T-helper 17 cell (primary cell): ENCODE results near the gene FKBP14. TPM values are rescaled to one million over a fixed set of nuclear protein-coding genes. Genes with fewer than 3 reads are reported as not detected.
A peak's percentile ranks its signal among the peaks of the same experiment; 100 is the strongest.

Experiments
- ATAC-seq: fragments of 150-1000 bp; cut with Tn5 transposase; 2 replicates; pipeline ENCODE4 v1.10.0; 2021; ENCODE audit warnings: mild to moderate bottlenecking, moderate library complexity
- DNase-seq, 3 donors: peaks; one replicate each; pipeline versions ENCODE4 v3.0.0 to v3.0.0-alpha.2; 2020 to 2021
- H3K9me3 ChIP-seq: one replicate; pipeline ENCODE4 v1.7.0; 2013; ENCODE audit warnings: low read length, mild to moderate bottlenecking; ENCODE audit not compliant: control insufficient read depth, poor library complexity, severe bottlenecking
- H3K27ac Mint-ChIP-seq: one replicate; pipeline ENCODE4 v1.8.0; 2022; ENCODE audit warnings: mild to moderate bottlenecking, moderate library complexity, mixed read lengths
- H3K27me3 Mint-ChIP-seq: one replicate; pipeline ENCODE4 v1.8.0; 2022; ENCODE audit warnings: mixed read lengths
- H3K36me3 Mint-ChIP-seq: one replicate; pipeline ENCODE4 v1.8.0; 2022; ENCODE audit warnings: low read depth, mixed read lengths
- H3K4me1 Mint-ChIP-seq: one replicate; pipeline ENCODE4 v1.8.0; 2022; ENCODE audit warnings: mild to moderate bottlenecking, mixed read lengths
- H3K4me3 Mint-ChIP-seq: one replicate; pipeline ENCODE4 v1.8.0; 2022; ENCODE audit warnings: mild to moderate bottlenecking, moderate library complexity, mixed read lengths
- total RNA-seq, 4 donors: library from RNA in 2 of 4; stranded (reverse) in 2 of 4; gene quantifications; one replicate each; pipeline ENCODE4 v1.2.3 and lab custom pipeline; 2022 to 2026

Gene FKBP14
- total RNA-seq, 2 donors from 2014 or later: 5.1 to 7.4 TPM

DNA sequence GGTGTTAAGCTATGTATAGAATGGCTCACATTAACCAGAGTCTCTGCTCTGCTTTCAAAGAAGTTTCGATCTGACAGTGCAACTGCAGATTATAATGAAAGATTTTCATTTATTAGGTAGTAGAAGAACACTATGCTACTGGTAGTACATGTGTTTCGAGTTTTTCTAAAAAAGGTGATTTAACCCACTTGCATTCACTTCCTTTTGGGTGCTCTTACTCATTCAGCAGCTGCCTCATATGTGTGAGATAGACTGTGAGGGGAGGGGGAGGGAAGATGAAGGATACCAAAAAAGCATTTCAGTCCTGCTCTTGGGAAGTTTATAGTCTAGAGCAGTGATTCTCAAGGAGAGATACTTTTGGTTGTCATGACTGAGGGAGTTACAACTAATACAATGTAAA, 22.1 kb upstream of the FKBP14 start:
- DNase-seq: no peak
- Mint-ChIP-seq H3K4me3 (no peak overlapping the region), H3K36me3 (peaks cover 9% of the 10 kb centered on the region), H3K27ac (no peak overlapping the region), H3K4me1 (no peaks in the 10 kb centered on the region), H3K27me3 (no peaks in the 10 kb centered on the region)
- ATAC-seq: no peak
- H3K9me3 ChIP-seq: no peaks in the 10 kb centered on the region

DNA sequence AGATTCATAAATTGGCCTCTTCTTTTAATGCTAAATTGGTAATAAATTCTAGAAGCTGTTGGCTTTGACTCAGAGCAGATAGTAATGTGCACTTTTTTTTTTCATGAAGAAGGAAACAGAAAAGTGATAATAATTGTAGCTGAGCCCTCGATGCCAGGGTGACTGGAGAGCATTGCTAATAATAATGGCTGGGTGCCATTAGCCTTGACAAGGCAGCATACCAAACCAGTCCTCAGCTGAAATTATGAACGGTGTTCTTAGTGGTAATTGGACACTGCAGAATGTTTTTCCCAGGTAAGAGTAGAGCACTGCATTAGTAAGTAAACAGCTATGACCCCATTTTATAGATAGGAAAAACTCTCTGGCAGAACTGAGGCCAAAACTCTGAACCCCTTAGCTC, 20.6 kb upstream of the FKBP14 start:
- Mint-ChIP-seq H3K27me3 (no peaks in the 10 kb centered on the region), H3K4me3 (no peak overlapping the region), H3K4me1 (peaks cover 2% of the 10 kb centered on the region), H3K36me3 (peaks cover 9% of the 10 kb centered on the region), H3K27ac (no peak overlapping the region)
- no peaks in the 10 kb centered on the region for H3K9me3 ChIP-seq
- ATAC-seq: no peak
- DNase-seq: no peak

DNA sequence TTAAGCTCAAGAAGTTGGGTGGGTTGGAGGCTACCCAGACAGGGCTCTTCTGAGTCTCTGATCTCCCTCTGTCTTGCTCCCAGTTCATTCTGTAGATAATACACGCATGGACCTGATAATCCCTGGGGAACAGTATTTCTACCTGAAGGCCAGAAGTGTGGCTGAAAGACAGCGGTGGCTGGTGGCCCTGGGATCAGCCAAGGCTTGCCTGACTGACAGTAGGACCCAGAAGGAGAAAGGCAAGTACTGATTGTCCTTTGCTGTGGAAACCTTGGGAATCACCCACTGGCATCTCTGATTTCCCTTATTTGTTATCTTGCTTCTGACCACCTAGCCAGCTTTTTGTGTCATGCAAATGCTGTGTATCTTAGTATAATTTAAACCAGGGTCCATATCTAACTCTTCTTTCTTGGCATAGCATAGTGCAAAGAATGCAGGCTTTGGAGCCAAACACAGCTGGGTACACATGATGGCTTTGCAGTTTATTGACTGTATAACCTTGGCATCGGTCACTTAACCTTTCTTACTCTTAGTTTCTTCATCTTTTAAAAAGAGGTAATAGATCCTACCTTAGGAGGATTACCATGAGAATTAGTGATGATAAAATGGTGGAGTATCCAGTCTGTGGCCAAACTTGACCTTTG, 19.7 kb upstream of the FKBP14 start:
- H3K36me3 Mint-ChIP-seq: peaks cover 9% of the 10 kb centered on the region
- no peaks in the 10 kb centered on the region for H3K9me3 ChIP-seq
- ATAC-seq: no peak
- H3K27me3 Mint-ChIP-seq: no peaks in the 10 kb centered on the region
- no peak overlapping the region for H3K27ac Mint-ChIP-seq
- H3K4me3 Mint-ChIP-seq: no peak overlapping the region
- no peak for DNase-seq
- peaks cover 5% of the 10 kb centered on the region for H3K4me1 Mint-ChIP-seq

DNA sequence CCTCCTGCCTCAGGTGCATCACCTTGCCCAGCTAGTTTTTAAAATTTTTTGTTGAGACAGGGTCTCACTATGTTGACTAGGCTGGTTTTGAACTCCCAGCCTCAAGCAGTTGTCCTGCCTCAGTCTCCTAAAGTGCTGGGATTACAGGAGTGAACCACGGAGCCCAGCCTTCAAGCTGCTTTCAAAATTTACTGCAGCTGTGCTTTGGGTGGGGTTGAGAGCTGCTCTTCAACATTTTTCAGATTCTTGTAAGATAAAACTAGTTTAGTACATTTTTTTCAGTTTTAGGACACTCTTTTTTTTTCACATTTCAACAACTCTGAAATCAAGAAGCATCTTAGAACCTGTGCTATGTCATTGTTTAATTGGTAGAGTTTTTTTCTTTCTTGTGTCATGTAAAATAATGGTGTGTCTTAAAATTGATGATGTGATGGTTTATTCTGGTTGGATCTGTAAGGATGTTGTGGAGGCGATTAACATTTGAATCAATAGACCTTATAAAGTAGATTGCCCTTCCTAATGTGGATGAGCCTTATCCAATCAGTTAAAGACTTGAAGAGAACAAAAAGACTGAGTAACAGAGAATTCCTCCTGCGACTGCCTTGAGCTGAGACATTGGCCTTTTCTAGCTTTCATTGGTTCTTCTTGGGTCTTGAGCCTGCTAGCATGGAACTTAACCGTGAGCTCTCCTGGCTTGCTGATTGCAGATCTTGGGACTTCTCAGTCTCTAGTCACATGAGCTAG, 15.2 kb upstream of the FKBP14 start:
- Mint-ChIP-seq H3K4me3 (no peak overlapping the region), H3K27me3 (no peaks in the 10 kb centered on the region), H3K27ac (no peak overlapping the region), H3K36me3 (no peaks in the 10 kb centered on the region), H3K4me1 (peaks cover 10% of the 10 kb centered on the region)
- no peaks in the 10 kb centered on the region for H3K9me3 ChIP-seq
- no peak for ATAC-seq
- DNase-seq: no peak

DNA sequence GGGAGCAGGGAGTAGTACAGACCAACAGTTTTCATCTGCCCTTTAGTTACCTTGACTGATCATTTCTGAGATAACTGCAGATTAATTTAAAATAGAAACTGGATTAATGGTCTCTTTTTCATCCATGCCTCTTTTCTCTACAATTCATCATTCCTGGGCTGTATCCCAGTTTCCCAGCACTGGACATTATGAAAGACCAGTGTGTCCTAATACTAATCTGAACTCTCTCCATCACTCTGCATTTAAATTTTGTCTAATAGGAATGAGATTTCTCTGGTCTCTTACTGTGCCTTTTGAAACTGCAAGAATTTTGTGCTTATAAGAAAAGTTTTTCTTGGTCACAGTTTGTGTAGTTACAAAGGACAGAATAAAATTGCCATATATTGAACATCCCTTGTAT, 14.4 kb upstream of the FKBP14 start:
- DNase-seq (no peak), ATAC-seq (no peak)
- H3K9me3 ChIP-seq: no peaks in the 10 kb centered on the region
- no peak overlapping the region for H3K27ac Mint-ChIP-seq
- H3K36me3 Mint-ChIP-seq: no peaks in the 10 kb centered on the region
- H3K27me3 Mint-ChIP-seq: no peaks in the 10 kb centered on the region
- peaks cover 10% of the 10 kb centered on the region for H3K4me1 Mint-ChIP-seq
- no peak overlapping the region for H3K4me3 Mint-ChIP-seq

DNA sequence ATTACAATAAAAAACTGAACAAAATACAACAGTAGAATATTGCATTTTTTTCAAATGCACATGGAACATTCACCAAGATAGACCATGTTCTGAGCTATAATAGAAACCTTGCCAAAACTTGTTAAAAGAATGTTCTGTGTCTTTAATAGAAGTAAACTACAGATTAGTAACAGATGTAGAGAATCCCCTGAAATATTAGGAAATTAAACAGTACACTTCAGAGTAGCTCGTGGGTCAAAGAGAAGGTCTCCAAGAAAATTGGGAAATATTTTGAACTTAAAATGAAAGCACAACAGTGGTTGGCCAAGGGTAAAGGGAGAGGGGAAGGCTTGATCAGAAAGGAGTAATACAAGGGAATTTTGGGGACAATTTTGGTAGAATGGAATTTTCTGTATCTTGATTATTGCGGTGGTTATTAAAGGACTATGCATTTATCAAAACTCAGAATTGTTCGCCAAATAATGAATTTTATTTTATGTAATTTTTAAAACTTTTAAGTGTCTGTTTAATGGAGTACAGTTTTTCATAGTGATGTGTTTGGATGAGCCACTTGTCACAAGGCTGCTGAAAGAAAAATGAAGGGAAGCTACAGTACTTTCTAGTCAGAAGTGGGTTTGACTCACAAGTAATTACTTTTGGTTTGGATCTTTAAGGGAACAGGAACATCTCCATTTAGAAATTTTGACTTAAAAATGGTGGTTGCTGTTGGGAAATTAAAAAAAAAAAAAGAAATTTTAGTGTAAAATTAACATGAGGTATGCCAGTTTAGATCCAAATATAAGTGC, 11.9 kb upstream of the FKBP14 start:
- Mint-ChIP-seq H3K4me3 (no peak overlapping the region), H3K27me3 (no peaks in the 10 kb centered on the region), H3K36me3 (no peaks in the 10 kb centered on the region), H3K27ac (no peak overlapping the region), H3K4me1 (peaks cover 10% of the 10 kb centered on the region)
- no peak for DNase-seq
- no peak for ATAC-seq
- no peaks in the 10 kb centered on the region for H3K9me3 ChIP-seq

DNA sequence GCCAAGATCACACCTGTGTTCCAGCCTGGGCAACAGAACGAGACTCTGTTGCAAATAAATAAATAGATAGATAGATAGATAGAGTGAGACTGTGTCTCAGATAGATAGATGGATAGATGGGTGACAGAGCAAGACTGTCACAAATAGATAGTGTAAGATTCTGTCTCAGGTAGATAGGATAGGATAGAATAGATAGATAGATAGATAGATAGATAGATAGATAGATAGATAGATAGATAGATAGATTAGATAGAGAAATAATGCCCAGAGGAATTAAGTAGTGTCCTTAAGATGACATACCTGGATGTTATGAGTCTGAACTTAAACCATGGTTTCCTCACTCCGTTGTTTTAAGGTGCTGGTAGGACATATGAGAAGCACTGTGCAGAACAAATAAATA, 9.7 kb upstream of the FKBP14 start:
- no peaks in the 10 kb centered on the region for H3K27me3 Mint-ChIP-seq
- DNase-seq (no peak), ATAC-seq (no peak)
- no peaks in the 10 kb centered on the region for H3K36me3 Mint-ChIP-seq
- peaks cover 5% of the 10 kb centered on the region for H3K4me1 Mint-ChIP-seq
- no peaks in the 10 kb centered on the region for H3K9me3 ChIP-seq
- no peak overlapping the region for H3K27ac Mint-ChIP-seq
- H3K4me3 Mint-ChIP-seq: no peak overlapping the region

DNA sequence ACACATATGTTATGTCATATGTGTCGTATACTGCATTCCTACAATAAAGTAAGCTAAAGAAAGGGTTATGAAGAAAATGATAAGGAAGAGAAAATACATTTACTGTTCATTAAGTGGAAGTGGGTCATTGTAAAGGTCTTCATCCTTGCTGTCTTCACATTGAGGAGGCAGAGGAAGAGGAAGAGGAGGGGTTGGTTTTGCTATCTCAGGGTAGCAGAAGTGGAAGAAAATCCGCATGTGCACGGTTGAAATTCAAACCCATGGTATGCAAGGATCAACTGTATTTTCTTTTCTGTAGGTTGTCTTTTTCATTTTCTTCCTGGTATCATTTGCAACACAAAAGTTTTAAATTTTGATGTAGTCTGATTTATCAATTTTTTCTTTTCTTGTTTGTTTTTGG, 8.0 kb upstream of the FKBP14 start:
- no peak for ATAC-seq
- Mint-ChIP-seq H3K4me1 (no peaks in the 10 kb centered on the region), H3K36me3 (no peaks in the 10 kb centered on the region), H3K27ac (no peak overlapping the region), H3K27me3 (no peaks in the 10 kb centered on the region), H3K4me3 (no peak overlapping the region)
- no peaks in the 10 kb centered on the region for H3K9me3 ChIP-seq
- no peak for DNase-seq

DNA sequence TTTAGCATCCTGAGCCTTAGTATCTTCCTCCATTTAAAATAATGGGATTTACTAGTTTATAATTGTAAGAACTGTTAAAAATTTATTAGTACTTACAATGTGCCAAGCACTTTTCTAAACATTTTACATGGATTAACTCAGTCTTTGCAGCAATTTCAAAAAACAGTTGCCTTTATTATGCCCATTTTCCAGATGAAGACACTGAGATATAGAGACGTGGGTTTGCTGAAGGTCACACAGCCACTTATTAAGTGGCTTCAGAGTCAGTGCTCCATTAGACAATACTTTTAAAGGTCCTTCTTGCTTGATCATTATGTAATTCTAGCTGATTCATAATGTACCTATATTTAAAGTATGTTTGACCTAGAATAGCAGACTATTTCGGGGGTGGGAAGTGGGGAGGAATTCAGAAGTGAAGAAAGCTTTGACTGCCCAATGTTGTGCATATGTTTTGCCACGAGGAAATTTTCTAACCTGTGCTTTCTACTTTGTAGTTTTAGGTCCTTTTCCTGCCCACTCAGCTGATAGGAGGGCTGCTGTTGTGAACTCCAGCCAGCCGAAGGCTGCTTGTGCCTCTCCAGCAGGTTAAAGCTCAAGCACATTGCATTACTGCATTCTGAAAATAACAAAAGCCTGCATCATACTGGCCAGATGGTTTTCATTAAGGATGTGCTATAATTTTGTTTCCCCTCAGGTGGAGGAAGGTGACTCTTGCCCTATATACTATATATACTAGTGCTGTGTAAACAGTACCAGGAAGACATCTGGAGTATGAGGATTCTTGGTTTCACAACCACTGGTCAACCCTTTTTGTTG, 6.0 kb upstream of the FKBP14 start:
- H3K9me3 ChIP-seq: no peaks in the 10 kb centered on the region
- Mint-ChIP-seq H3K4me3 (no peak overlapping the region), H3K27ac (no peak overlapping the region), H3K4me1 (peaks cover 6% of the 10 kb centered on the region), H3K36me3 (no peaks in the 10 kb centered on the region), H3K27me3 (no peaks in the 10 kb centered on the region)
- no peak for DNase-seq
- ATAC-seq: no peak

DNA sequence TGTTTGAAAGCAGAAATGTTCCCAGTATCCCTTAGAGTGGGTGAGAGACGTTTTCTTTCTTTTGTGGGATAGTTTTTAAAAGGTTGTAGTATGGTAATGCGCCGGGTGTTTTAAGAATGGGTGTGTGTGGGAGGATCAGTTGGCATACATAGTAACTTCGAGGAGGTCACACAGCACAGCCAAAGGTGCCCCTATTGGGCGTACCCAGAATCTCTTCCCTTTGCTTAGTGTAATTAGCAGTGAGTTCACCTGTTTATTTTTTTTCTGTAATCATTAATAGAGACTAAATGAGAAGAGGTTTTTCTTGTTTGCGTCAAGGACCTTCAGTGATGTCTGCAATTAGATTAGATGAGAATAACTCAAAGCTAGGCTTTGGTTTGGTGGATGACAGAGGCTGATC, 3.2 kb upstream of the FKBP14 start:
- H3K4me3 Mint-ChIP-seq: no peak overlapping the region
- ATAC-seq (no peak), DNase-seq (no peak)
- no peaks in the 10 kb centered on the region for H3K36me3 Mint-ChIP-seq
- peaks cover 23% of the 10 kb centered on the region for H3K4me1 Mint-ChIP-seq
- no peak overlapping the region for H3K27ac Mint-ChIP-seq
- no peaks in the 10 kb centered on the region for H3K27me3 Mint-ChIP-seq
- H3K9me3 ChIP-seq: no peaks in the 10 kb centered on the region

DNA sequence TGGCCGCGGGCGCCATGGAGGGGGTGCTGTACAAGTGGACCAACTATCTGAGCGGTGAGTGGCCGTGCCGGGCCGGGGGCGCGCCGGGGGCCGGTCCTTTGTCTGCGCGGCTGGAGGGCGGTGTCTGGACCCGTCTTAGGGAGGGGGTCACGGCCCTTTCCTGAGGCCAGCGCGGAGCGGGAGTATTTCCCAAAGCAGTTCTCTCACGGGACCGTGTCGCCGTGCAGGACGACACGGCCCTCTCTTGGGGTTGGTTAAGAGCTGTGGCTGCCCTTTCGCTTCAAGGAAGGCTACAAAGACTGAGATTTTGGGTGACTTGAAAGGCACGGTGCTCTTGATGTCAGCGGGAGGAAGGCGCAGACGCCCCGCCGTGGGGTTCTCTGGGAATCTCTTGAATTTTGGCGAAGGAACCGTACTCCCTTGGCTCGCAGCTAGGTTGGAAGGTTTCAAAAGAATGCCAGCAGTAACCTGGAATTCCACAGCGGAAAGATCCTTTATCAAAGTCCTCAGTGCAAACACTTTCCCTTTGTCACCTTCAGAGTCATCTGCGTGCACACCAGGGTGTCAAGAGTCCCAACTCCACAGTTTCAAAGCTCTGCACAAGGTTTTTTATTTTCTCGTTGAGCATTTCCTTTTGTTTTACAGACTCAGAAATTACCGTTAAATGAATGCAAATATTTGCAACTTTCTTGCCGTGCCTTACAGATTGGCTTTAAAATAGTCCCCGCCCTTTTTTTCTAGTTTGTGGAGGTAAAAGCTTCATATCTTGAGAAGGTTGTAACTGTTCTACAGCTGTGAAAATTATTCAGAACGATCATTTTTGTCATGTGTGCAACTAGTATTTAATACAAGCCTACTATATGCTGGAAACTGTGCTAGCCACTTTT, 2.5 kb upstream of the FKBP14 start:
- DNase-seq (peak in 2 of 3 donors; percentile 4 to 29), ATAC-seq (peak; percentile 11)
- H3K9me3 ChIP-seq: no peaks in the 10 kb centered on the region
- no peaks in the 10 kb centered on the region for H3K36me3 Mint-ChIP-seq
- H3K27me3 Mint-ChIP-seq: no peaks in the 10 kb centered on the region
- no peak overlapping the region for H3K4me3 Mint-ChIP-seq
- H3K27ac Mint-ChIP-seq: no peak overlapping the region
- H3K4me1 Mint-ChIP-seq: peaks cover 23% of the 10 kb centered on the region

DNA sequence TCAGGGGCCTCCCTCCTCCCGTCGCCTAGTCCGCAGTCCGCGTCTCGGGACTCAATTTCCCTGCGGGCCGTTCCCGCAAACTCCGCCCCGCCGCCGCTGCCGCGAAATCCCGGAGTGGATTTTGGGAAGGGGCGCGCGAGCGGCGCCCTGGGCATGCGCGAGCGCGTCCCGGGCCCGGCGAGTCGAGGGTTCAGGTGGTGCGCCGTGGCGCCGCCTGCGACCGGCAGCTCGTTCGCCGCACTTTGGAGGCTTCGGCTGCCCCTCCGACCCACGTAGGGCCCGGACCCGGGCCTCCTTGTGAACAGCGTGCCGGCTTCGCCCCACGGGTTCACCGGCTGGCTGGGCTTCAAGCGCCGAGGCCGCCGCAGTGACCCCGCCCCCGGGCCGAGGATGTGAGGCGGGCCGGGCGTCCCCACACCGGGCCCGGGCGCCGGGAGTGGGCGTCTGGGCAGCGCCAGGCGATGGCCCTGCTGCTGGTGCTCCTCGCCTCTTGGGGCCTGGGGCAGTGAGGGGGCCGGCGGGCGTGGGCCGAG, 1.8 kb upstream of the FKBP14 start, which contains the start of gene PLEKHA8:
Gene PLEKHA8, plus strand, starts transcription at position 197 of the 533 bp plus-strand sequence. CDS start 351 bp downstream, outside the sequence.
- Mint-ChIP-seq H3K36me3 (no peaks in the 10 kb centered on the region), H3K27me3 (no peaks in the 10 kb centered on the region), H3K4me1 (peaks cover 24% of the 10 kb centered on the region), H3K4me3 (no peak within 1 kb of the TSS), H3K27ac (peak within 1 kb of the TSS; percentile 87)
- no peaks in the 10 kb centered on the region for H3K9me3 ChIP-seq
- peak; percentile 80 to 91 (median 84) for DNase-seq
- ATAC-seq: peak; percentile 60
